Measurements from ENCODE around the gene SMOC2. TPM values are rescaled to one million over a fixed set of nuclear protein-coding genes. Genes with fewer than 3 reads are reported as not detected.

SMOC2 gene, protein sequence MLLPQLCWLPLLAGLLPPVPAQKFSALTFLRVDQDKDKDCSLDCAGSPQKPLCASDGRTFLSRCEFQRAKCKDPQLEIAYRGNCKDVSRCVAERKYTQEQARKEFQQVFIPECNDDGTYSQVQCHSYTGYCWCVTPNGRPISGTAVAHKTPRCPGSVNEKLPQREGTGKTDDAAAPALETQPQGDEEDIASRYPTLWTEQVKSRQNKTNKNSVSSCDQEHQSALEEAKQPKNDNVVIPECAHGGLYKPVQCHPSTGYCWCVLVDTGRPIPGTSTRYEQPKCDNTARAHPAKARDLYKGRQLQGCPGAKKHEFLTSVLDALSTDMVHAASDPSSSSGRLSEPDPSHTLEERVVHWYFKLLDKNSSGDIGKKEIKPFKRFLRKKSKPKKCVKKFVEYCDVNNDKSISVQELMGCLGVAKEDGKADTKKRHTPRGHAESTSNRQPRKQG
- total RNA-seq (1 to 10 TPM; 3.9 to 5.3 TPM), polyA plus RNA-seq (1 to 10 TPM; 1.3 to 6.4 TPM)
- long read RNA-seq, donor 1, partial matches to known transcripts, result 0 of 2 reads
- long read RNA-seq, donor 1, other reads (novel, unspliced or antisense), result 0 of 2 reads
- long read RNA-seq, donor 2, result 0 reads
- long read RNA-seq, donor 3, result 0 reads
- long read RNA-seq, donor 4, result 0 reads
- long read RNA-seq, donor 5, partial matches to known transcripts, result 0 of 2 reads
- long read RNA-seq, donor 5, other reads (novel, unspliced or antisense), result 0 of 2 reads

DNA sequence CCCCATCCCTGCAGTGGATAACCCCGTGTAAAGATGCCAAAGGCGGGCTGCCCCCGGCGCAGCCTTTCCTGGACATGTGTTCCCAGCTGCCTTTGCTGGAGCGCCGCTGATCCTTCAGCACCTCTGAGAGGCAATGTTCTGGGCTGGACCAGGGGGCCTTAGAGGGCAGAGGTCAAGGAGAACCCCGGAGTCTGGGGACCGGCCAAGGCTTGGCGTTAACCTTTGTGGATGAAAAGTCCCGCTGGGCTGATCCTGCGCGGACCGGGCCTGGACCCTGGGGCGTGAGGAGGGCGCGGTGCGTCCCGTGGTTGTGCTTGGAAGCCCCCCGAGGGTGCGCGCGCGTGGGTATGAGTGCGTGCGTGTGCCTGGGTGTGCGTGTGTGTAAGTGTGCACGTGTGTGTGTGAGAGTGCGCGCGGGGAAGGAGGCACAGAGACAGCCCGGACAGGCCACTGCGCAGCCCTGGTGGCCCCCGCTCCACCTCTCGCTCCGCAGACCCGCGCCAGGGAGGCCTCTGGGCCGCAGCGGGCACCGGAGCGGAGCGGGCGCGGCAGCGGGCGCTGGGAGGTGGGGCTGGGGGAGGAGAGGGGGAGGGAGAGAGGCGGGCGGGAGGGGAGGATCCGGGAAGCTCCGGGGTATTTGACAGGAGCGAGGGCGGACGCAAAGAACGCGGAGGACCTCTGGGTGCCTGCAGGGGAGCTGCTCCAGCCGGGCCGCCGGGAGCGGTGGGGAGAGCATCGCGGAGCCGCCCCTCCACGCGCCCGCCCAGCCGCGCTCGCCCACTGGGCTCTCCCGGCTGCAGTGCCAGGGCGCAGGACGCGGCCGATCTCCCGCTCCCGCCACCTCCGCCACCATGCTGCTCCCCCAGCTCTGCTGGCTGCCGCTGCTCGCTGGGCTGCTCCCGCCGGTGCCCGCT, at the start of gene SMOC2:
Gene SMOC2 (plus strand): TSS at position 665 of the 914 bp plus-strand sequence. CDS start 187 bp downstream, at position 852.
- no peak within 1 kb of the TSS for H3K9ac ChIP-seq (ENCODE audit: insufficient read depth in 1 of 2, low read length in 2 of 2)
- peak within 1 kb of the TSS; percentile 4 for H3K4me3 ChIP-seq
- DNase-seq, result peak in 2 of 3 donors; percentile 45
- H3K9me3 ChIP-seq (ENCODE audit: control insufficient read depth in 4 of 4, insufficient read depth in 3 of 4, low read length in 3 of 4), result no peaks in the 10 kb centered on the region
- 4 to 6% methylated on average over 35 to 81 of the region's 81 CpGs for WGBS, 2 donors
- peaks cover 23 to 55% (median 54%) of the 10 kb centered on the region in 3 donors for H3K27me3 ChIP-seq (ENCODE audit: control insufficient read depth in 3 of 3, insufficient read depth in 3 of 3, low read length in 2 of 3)
- peaks cover 0 to 20% (median 0%) of the 10 kb centered on the region in 5 donors for H3K4me1 ChIP-seq (ENCODE audit: control insufficient read depth in 5 of 5, insufficient read depth in 5 of 5, low read length in 5 of 5)
- H3K27ac ChIP-seq (ENCODE audit: low read depth in 1 of 2, low read length in 1 of 2), result no peak within 1 kb of the TSS
- ATAC-seq (ENCODE audit: insufficient read depth, low FRiP score), result no peak
- TF ChIP-seq, protein P1, sequence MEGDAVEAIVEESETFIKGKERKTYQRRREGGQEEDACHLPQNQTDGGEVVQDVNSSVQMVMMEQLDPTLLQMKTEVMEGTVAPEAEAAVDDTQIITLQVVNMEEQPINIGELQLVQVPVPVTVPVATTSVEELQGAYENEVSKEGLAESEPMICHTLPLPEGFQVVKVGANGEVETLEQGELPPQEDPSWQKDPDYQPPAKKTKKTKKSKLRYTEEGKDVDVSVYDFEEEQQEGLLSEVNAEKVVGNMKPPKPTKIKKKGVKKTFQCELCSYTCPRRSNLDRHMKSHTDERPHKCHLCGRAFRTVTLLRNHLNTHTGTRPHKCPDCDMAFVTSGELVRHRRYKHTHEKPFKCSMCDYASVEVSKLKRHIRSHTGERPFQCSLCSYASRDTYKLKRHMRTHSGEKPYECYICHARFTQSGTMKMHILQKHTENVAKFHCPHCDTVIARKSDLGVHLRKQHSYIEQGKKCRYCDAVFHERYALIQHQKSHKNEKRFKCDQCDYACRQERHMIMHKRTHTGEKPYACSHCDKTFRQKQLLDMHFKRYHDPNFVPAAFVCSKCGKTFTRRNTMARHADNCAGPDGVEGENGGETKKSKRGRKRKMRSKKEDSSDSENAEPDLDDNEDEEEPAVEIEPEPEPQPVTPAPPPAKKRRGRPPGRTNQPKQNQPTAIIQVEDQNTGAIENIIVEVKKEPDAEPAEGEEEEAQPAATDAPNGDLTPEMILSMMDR (IDR thresholded peaks at IDR 0.05; ENCODE audit: control extremely low read depth, extremely low read depth), result no peak
- H3K36me3 ChIP-seq (ENCODE audit: control insufficient read depth in 4 of 4, insufficient read depth in 4 of 4, low read length in 4 of 4), result no peaks in the 10 kb centered on the region

DNA sequence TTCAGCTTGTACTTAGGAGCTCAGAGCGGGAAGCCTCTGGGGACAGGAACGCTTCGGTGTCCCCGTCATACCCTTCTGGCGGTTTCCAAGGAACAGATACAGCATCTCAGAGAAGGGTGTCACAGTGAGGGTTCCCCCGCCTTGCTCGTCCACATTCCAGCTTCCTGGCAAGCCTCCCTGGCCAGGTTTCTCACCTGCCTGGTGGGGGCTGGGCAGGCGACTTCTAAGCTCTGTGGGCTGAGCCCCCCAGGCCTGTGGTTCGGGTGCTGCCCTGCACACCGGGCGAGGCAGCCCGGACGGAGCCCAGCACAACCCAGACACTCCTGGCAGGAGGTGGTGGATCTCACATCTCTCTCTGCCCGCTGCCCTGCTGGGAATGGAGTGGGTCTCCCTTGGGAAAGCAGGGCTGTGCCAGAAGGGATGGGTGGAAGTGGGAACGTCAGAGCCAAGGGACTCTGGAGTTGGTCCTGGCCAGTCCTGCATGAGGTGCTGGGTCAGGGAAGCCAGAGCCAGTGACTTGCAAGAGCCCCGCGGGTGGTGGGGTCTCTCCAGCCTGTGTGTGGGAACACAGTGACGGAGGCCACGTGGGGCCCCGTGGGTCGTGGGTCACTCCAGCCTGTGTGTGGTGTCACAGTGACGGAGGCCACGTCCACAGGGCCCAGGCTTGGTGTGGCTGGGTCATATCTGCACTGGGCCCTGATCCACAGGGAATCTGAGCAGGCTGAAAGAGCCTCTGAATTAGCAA, 47.7 kb upstream of the SMOC2 start:
- H3K4me3 ChIP-seq, result no peak overlapping the region
- H3K27ac ChIP-seq (ENCODE audit: low read depth in 1 of 2, low read length in 1 of 2), result no peak overlapping the region
- no peaks in the 10 kb centered on the region for H3K36me3 ChIP-seq (ENCODE audit: control insufficient read depth in 4 of 4, insufficient read depth in 4 of 4, low read length in 4 of 4)
- H3K9me3 ChIP-seq (ENCODE audit: control insufficient read depth in 4 of 4, insufficient read depth in 3 of 4, low read length in 3 of 4), result no peaks in the 10 kb centered on the region
- peak in 1 of 3 donors; percentile 47 for DNase-seq
- WGBS, 2 donors, result 83 to 90% methylated on average over 23 of the region's 23 CpGs
- H3K27me3 ChIP-seq (ENCODE audit: control insufficient read depth in 3 of 3, insufficient read depth in 3 of 3, low read length in 2 of 3), result peaks cover 0 to 6% (median 2%) of the 10 kb centered on the region in 3 donors
- TF ChIP-seq, protein P1 (IDR thresholded peaks at IDR 0.05; ENCODE audit: control extremely low read depth, extremely low read depth), result no peak
- ATAC-seq (ENCODE audit: insufficient read depth, low FRiP score), result no peak
- no peak overlapping the region for H3K9ac ChIP-seq (ENCODE audit: insufficient read depth in 1 of 2, low read length in 2 of 2)
- H3K4me1 ChIP-seq (ENCODE audit: control insufficient read depth in 5 of 5, insufficient read depth in 5 of 5, low read length in 5 of 5), result peaks cover 0 to 4% (median 0%) of the 10 kb centered on the region in 5 donors

DNA sequence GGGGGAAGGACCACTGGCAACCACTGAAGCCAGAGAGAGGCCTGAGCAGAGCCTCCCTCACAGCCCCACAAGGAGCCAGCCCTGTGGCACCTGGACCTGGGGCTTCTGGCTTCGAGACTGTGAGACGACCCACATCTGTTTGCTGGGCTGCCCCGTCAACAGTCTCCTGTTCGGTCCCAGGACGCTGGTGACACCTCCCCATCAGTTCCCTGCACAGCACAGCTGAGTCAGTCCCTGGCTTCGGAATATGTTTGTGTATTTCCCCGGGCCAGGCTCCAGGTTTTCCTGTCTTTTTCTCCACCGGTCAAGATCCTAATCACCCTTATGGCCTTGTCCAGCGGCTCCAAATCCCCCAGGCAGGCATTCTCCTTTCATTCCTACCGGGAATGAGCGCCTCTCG, 46.4 kb upstream of the SMOC2 start:
- WGBS, 2 donors, result 73 to 74% methylated on average over 12 of the region's 12 CpGs
- DNase-seq (no peak), ATAC-seq (ENCODE audit: insufficient read depth, low FRiP score) (no peak)
- TF ChIP-seq, protein P1 (IDR thresholded peaks at IDR 0.05; ENCODE audit: control extremely low read depth, extremely low read depth), result no peak
- H3K27me3 ChIP-seq (ENCODE audit: control insufficient read depth in 3 of 3, insufficient read depth in 3 of 3, low read length in 2 of 3), result peaks cover 0 to 4% (median 2%) of the 10 kb centered on the region in 3 donors
- H3K27ac ChIP-seq (ENCODE audit: low read depth in 1 of 2, low read length in 1 of 2), result no peak overlapping the region
- H3K4me3 ChIP-seq, result no peak overlapping the region
- H3K9ac ChIP-seq (ENCODE audit: insufficient read depth in 1 of 2, low read length in 2 of 2), result no peak overlapping the region
- H3K9me3 ChIP-seq (ENCODE audit: control insufficient read depth in 4 of 4, insufficient read depth in 3 of 4, low read length in 3 of 4), result no peaks in the 10 kb centered on the region
- no peaks in the 10 kb centered on the region for H3K36me3 ChIP-seq (ENCODE audit: control insufficient read depth in 4 of 4, insufficient read depth in 4 of 4, low read length in 4 of 4)
- peaks cover 0 to 4% (median 0%) of the 10 kb centered on the region in 5 donors for H3K4me1 ChIP-seq (ENCODE audit: control insufficient read depth in 5 of 5, insufficient read depth in 5 of 5, low read length in 5 of 5)

Measured in lung (tissue), 16 donors.